Thoracic aorta (tissue), 2 donors: ENCODE data around the gene PDPN. TPM values are rescaled to one million over a fixed set of nuclear protein-coding genes. Genes with fewer than 3 reads are reported as not detected.

Source experiments
- ATAC-seq: fragments of 150-250 bp; one replicate; pipeline ENCODE4 v1.8.0; 2017; ENCODE audit warnings: low read depth; ENCODE audit not compliant: insufficient number of reproducible peaks, low FRiP score
- DNase-seq: peaks from one replicate; pipeline ENCODE4 v3.0.0-alpha.2; 2020; ENCODE audit warnings: low spot score
- H3K27ac ChIP-seq, 2 donors: fragments of 200-600 bp; sonication (generic); 1 replicate in 1 of 2; 2 replicates in 1 of 2; pipeline ENCODE4 v1.5.1; 2016; ENCODE audit warnings: mild to moderate bottlenecking in 2 of 2, moderate library complexity in 2 of 2
- H3K27me3 ChIP-seq: fragments of 200-600 bp; sonication (generic); replicated peaks from 2 replicates; pipeline ENCODE4 v1.6.0; 2016; ENCODE audit warnings: mild to moderate bottlenecking; ENCODE audit not compliant: insufficient read depth
- H3K36me3 ChIP-seq: fragments of 200-600 bp; sonication (generic); one replicate; pipeline ENCODE4 v1.5.1; 2016
- H3K4me1 ChIP-seq, 2 donors: fragments of 200-600 bp; sonication (generic); 1 replicate in 1 of 2; 2 replicates in 1 of 2; pipeline versions ENCODE4 v1.5.1 to v1.6.0; 2016; ENCODE audit warnings: low read depth in 2 of 2, mild to moderate bottlenecking in 1 of 2; ENCODE audit not compliant: control insufficient read depth in 1 of 2
- H3K4me3 ChIP-seq: fragments of 200-600 bp; sonication (generic); 2 replicates; pipeline ENCODE4 v1.5.1; 2016; ENCODE audit warnings: mild to moderate bottlenecking
- H3K9me3 ChIP-seq: fragments of 200-600 bp; sonication (generic); 2 replicates; pipeline ENCODE4 v1.5.1; 2016
- total RNA-seq, 2 donors: library from RNA; depleted of rRNA; stranded (reverse); fragments of >200 nt; gene quantifications; one replicate each; pipeline versions ENCODE4 v1.1.0 to v1.2.3, GENCODE V29; 2016
- TF ChIP-seq, protein P1 (sequence below): fragments of 200-600 bp; sonication (generic); IDR thresholded peaks from one replicate; pipeline ENCODE4 v1.5.1; 2019; ENCODE audit warnings: antibody characterized with exemption

The PDPN gene, protein sequence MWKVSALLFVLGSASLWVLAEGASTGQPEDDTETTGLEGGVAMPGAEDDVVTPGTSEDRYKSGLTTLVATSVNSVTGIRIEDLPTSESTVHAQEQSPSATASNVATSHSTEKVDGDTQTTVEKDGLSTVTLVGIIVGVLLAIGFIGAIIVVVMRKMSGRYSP
- 10 to 100 TPM; 13.8 to 20.7 TPM for total RNA-seq

DNA sequence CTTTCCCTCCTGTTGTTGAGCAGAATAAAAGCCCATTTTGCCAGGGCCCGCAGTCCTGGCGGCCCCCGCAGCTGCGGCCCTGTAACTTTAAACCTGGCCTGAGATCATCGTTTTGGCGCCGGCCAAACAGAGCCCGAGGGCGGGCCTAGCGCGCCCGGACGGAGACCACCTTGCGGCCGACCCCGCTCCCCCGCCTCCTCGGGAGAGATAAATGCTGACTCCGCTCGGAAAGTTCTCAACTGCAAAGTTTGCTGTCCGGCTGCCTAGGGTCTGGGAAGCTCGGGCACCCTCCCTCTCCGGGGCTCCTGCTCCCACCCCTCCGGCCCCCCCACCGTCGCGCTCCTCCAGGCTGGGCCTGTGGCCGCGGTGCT lies at the start of gene PDPN:
PDPN (plus strand) TSS at position 238 of the 371 bp plus-strand sequence. CDS start 202 bp downstream, outside the sequence.
- Histone ChIP-seq H3K27me3 (no peaks in the 10 kb centered on the region), H3K4me3 (peak within 1 kb of the TSS; percentile 78), H3K36me3 (no peaks in the 10 kb centered on the region), H3K27ac (peak within 1 kb of the TSS in 1 of 2 donors; percentile 75), H3K4me1 (no peaks in the 10 kb centered on the region), H3K9me3 (no peaks in the 10 kb centered on the region)
- DNase-seq = no peak
- TF ChIP-seq, protein P1, sequence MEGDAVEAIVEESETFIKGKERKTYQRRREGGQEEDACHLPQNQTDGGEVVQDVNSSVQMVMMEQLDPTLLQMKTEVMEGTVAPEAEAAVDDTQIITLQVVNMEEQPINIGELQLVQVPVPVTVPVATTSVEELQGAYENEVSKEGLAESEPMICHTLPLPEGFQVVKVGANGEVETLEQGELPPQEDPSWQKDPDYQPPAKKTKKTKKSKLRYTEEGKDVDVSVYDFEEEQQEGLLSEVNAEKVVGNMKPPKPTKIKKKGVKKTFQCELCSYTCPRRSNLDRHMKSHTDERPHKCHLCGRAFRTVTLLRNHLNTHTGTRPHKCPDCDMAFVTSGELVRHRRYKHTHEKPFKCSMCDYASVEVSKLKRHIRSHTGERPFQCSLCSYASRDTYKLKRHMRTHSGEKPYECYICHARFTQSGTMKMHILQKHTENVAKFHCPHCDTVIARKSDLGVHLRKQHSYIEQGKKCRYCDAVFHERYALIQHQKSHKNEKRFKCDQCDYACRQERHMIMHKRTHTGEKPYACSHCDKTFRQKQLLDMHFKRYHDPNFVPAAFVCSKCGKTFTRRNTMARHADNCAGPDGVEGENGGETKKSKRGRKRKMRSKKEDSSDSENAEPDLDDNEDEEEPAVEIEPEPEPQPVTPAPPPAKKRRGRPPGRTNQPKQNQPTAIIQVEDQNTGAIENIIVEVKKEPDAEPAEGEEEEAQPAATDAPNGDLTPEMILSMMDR = no peak
- ATAC-seq = no peak

DNA sequence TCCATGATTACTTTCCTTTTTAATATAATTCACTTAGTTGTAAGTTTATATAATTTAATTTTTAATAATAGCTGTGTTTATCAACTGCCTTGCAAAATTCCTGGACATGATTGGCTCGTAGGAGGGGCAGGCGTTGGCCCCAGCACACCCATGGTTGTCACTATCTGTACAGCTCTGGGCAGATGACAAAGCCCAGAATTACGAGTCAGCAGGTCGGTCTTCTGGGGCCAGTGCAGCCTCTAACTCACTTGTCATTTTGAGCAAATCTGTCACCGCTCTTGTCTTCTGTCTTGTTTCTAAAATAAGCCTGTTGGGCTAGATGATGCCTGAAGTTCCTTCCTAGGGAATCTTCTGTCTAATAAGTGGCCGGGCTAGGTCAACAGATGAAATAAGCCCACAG lies 48.4 kb upstream of the PDPN start:
- no peak overlapping the region for H3K27ac ChIP-seq
- H3K4me3 ChIP-seq = no peak overlapping the region
- ATAC-seq (no peak), DNase-seq (no peak)
- H3K9me3 ChIP-seq = no peaks in the 10 kb centered on the region
- no peaks in the 10 kb centered on the region for H3K36me3 ChIP-seq
- H3K4me1 ChIP-seq = no peaks in the 10 kb centered on the region
- TF ChIP-seq, protein P1 = no peak
- no peaks in the 10 kb centered on the region for H3K27me3 ChIP-seq

DNA sequence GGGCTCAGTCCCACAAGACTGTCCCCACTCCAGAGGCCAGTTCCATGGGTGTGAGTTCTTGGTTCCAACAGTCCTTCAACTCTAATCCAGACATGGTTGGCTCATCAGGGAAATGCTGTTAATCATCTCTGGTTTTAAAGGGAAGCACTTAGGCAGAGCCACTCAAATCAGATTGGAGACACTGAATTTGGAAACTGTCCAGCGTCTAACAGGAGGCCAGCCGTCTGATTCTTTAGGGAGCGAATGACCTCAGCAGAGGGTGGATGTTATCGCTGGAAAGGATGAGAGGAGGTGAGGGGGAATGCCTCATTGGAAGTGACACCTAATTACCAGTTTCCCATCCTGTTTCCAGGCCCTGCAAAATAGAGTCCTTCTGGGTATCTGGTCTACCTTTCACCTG lies 47.1 kb upstream of the PDPN start:
- ATAC-seq (no peak), DNase-seq (no peak)
- Histone ChIP-seq H3K4me1 (no peaks in the 10 kb centered on the region), H3K27me3 (no peaks in the 10 kb centered on the region), H3K4me3 (no peak overlapping the region), H3K27ac (no peak overlapping the region), H3K9me3 (no peaks in the 10 kb centered on the region), H3K36me3 (no peaks in the 10 kb centered on the region)
- TF ChIP-seq, protein P1 = no peak

DNA sequence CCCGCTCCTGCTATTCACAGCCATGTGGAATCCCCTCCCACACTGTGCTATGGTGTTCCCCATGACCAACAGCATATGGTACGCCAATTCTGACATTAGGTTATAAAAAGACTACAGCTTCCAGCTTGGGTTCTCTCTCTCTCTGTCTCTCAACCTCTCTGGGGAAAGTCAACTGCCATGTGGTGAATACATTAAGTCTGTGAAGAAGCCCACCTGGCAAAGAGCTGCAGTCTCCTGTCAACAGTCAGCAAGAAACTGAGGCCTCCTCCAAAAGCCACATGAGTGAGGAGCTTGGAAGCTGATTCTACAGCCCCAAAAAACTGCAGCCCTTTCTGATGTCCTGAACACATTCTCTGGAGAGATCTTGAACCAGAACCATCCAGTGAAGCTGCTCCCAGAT lies 44.8 kb upstream of the PDPN start:
- H3K4me1 ChIP-seq = no peaks in the 10 kb centered on the region
- no peak overlapping the region for H3K4me3 ChIP-seq
- DNase-seq (no peak), ATAC-seq (no peak)
- H3K36me3 ChIP-seq = no peaks in the 10 kb centered on the region
- no peaks in the 10 kb centered on the region for H3K27me3 ChIP-seq
- H3K9me3 ChIP-seq = no peaks in the 10 kb centered on the region
- H3K27ac ChIP-seq = no peak overlapping the region
- TF ChIP-seq, protein P1 = no peak

DNA sequence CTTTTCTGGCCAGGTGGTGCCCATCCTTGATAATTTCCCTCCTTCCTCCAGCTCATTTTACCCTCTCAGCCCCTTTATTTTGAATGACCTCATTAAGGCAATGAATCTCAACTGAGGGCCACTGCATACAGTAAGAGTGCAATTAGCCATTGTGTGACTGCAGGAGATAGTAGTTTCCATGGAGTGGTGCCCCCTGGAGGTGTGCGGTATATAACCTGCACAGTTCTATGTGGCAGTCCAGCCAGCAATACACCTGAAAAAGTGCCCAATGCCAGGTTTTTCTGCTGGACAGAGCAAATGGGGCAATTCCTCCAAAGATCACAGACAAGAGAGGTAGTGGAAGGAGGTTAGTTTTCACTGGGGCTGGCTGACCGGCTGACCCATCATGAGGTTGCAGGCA lies 43.9 kb upstream of the PDPN start:
- TF ChIP-seq, protein P1 = no peak
- Histone ChIP-seq H3K27ac (no peak overlapping the region), H3K4me3 (no peak overlapping the region), H3K9me3 (no peaks in the 10 kb centered on the region), H3K27me3 (no peaks in the 10 kb centered on the region), H3K4me1 (no peaks in the 10 kb centered on the region), H3K36me3 (no peaks in the 10 kb centered on the region)
- ATAC-seq (no peak), DNase-seq (no peak)
